Hepatocyte (in vitro differentiated cells): ENCODE measurements around the gene RSU1.

Source experiments
- CTCF ChIP-seq: fragments of 200-600 bp; sonication (generic); IDR thresholded peaks from 2 replicates; pipeline ENCODE4 v1.5.1; 2016; ENCODE audit warnings: antibody characterized with exemption, mild to moderate bottlenecking; ENCODE audit not compliant: poor library complexity
- EZH2 ChIP-seq: fragments of 200-600 bp; sonication (generic); IDR thresholded peaks from 2 replicates; pipeline ENCODE4 v1.6.1; 2016; ENCODE audit warnings: antibody characterized with exemption, mild to moderate bottlenecking, borderline replicate concordance

GRCh38 chr10:16799621-16800020, 17.6 kb downstream of the RSU1 start:
- TF ChIP-seq CTCF (no peak), EZH2 (no peak)
